Measurements from ENCODE around the gene ANKRD33B.

ANKRD33B gene

DNA sequence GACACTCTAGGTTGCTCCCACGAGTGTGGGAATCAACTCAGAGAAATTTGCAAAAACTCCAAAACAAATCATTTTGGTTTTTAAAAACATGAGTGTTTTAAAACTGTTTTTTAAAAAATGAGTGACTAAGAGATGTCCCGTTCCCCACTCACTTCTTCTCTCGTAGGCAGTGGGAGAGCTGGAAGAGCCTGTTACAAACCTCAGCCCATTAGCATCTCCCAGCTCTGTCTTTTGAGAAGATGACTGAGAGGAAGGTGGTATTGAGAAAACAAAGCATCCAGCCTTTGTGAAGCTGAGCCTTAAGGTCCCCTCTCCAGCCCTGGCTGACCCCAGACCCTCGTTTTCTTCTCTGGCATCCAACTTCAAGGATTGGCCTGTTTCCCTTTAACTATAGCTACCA, 4.7 kb upstream of the ANKRD33B start:
- no peak overlapping the region for H3K4me3 ChIP-seq (ENCODE audit: low read depth, low read length)
- TF ChIP-seq, protein P1, sequence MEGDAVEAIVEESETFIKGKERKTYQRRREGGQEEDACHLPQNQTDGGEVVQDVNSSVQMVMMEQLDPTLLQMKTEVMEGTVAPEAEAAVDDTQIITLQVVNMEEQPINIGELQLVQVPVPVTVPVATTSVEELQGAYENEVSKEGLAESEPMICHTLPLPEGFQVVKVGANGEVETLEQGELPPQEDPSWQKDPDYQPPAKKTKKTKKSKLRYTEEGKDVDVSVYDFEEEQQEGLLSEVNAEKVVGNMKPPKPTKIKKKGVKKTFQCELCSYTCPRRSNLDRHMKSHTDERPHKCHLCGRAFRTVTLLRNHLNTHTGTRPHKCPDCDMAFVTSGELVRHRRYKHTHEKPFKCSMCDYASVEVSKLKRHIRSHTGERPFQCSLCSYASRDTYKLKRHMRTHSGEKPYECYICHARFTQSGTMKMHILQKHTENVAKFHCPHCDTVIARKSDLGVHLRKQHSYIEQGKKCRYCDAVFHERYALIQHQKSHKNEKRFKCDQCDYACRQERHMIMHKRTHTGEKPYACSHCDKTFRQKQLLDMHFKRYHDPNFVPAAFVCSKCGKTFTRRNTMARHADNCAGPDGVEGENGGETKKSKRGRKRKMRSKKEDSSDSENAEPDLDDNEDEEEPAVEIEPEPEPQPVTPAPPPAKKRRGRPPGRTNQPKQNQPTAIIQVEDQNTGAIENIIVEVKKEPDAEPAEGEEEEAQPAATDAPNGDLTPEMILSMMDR (IDR thresholded peaks at IDR 0.05; ENCODE audit: borderline replicate concordance, insufficient read depth, low read depth, low read length) = no peak

DNA sequence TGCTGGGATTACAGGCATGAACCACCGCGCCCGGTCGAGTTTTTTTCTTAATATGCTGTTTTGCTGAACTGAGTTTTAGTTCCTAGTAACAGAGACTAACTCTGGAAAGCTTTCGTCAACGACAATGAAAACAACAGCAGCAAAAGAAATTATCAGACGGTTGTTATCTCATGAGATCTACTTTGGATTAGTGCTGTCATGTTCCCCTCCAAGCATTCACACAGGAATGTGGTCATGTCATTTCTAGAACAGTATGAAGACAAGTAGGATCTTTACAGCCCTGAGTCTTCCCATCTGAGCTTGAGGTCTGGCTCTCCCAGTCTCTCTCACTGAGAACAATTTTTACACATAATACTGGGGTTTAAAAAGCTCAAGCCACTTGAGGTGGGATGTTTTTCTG, 4.0 kb upstream of the ANKRD33B start:
- H3K4me3 ChIP-seq (ENCODE audit: low read depth, low read length) = no peak overlapping the region
- TF ChIP-seq, protein P1 (IDR thresholded peaks at IDR 0.05; ENCODE audit: borderline replicate concordance, insufficient read depth, low read depth, low read length) = no peak

DNA sequence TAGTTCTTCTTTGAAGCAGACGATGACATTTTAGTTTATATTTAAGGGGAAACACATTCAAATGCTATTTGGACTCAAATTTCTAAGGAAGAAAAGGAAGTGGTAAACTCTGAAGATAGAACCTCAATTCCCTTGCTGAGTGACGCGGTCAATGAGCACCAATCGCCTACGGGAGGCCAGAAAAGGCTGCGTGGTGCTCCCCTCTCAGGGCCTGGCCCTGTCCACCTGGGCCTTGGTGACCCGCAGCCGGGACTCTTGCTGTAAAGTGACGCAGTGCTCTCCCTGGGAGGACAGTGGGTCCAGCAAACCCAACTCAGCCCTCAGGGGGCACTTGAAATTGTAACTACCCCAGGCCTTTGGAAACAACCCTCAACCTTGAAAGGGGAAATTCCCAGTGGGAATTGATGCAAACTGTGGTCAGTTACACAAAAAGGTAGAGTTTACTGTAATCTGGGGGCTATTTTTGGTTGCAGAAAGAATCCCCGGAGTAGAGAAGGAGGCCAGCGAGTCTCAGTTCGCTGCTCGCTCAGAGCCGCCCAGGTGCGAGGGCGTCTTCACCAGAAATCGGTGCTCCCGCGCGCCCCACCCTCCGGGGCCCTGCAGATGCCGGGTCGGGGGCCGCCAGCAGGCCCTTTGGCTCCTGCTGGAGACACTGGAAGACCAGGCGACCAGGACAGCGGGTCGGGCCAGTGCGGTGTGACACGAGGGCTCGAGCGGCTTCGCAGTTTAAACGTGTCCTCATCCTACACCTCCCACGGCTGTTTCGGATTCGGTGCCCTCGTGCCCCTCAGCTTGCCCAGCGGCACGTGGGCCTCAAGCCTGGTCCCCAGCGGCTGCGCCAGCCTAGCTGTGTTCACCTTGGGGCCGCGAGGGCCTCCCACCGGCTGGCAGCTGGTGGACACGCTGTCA, 1.4 kb upstream of the ANKRD33B start:
- TF ChIP-seq, protein P1 (IDR thresholded peaks at IDR 0.05; ENCODE audit: borderline replicate concordance, insufficient read depth, low read depth, low read length) = no peak
- peak overlapping the region; percentile 97 for H3K4me3 ChIP-seq (ENCODE audit: low read depth, low read length)

- TF ChIP-seq, protein P1 (IDR thresholded peaks at IDR 0.05; ENCODE audit: borderline replicate concordance, insufficient read depth, low read depth, low read length) = no peak
- H3K4me3 ChIP-seq (ENCODE audit: low read depth, low read length) = peak overlapping the region; percentile 97
Measured at GRCh38 chr5:10563110-10563944, 543 bp upstream of the ANKRD33B start.

GRCh38 chr5:10564838-10565784, 1.2 kb downstream of the ANKRD33B start:
- TF ChIP-seq, protein P1 (IDR thresholded peaks at IDR 0.05; ENCODE audit: borderline replicate concordance, insufficient read depth, low read depth, low read length) = no peak
- H3K4me3 ChIP-seq (ENCODE audit: low read depth, low read length) = peak overlapping the region; percentile 97

DNA sequence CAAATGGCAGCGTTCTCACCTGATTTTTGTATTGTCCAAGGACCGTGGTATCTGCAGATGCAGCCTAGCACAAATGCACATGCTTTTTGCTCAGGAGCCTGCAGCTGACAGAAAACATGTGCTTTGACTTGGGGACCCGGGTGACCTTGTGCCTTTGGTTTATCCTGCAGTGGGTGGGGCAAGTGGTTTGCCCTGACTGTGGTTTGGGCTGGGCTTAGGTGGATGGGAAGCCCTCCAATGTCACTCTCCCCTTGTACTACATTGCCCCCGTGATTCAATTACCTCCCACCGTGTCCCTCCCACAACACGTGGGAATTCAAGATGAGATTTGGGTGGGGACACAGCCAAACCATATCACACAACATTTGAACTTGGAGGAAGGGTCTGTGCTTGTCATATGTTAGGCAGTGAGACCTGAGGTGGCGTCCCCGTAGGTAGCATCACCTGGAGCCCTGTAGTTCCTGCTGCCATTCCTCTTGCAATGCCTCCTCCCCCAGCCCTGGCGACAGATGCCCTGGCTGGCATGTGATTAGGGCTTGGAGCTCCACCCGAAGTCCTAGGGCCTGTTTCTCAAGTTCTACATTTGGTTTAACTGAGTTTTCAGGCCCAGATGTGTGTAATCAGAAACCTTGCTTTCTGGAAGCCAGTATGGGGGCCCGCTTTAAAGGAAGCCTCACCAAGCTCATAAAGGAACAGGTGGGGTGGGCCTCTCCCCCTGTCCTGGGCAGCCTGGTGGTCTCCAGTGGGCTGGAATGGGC, 2.1 kb downstream of the ANKRD33B start:
- H3K4me3 ChIP-seq (ENCODE audit: low read depth, low read length) = peak overlapping the region; percentile 97

More for the DNA sequence above, 2.1 kb downstream of the ANKRD33B start:
- TF ChIP-seq, protein P1 (IDR thresholded peaks at IDR 0.05; ENCODE audit: borderline replicate concordance, insufficient read depth, low read depth, low read length) = no peak

All from GM12875 (cell line).